HEK293T (cell line): ENCODE results near the gene PTPRZ1.

Source experiments
- CTCF ChIA-PET: fragments of 350-600 bp; formaldehyde crosslinking; extraction: SDS; loops from one replicate; lab custom pipeline; 2021; ENCODE audit warnings: antibody characterized with exemption, inconsistent platforms; lab: Yijun Ruan, JAX
- POLR2A ChIA-PET: fragments of 350-600 bp; formaldehyde crosslinking; extraction: SDS; loops from one replicate; lab custom pipeline; 2020; ENCODE audit warnings: antibody characterized with exemption, inconsistent platforms; lab: Yijun Ruan, JAX
- DNase-seq: peaks from one replicate; pipeline ENCODE4 v3.0.0; 2012; ENCODE audit warnings: mixed read lengths; ENCODE audit errors: extremely low spot score
- ARNT ChIP-seq: fragments of 450-650 bp; IDR thresholded peaks from 2 replicates; pipeline ENCODE4 v1.6.1; 2017; ENCODE audit warnings: mild to moderate bottlenecking
- BHLHE40 ChIP-seq: fragments of 450-650 bp; IDR thresholded peaks from 2 replicates; pipeline ENCODE4 v1.6.1; 2016; ENCODE audit warnings: mild to moderate bottlenecking, moderate library complexity, borderline replicate concordance
- CTBP1 ChIP-seq: fragments of 450-650 bp; IDR thresholded peaks from 2 replicates; pipeline ENCODE4 v1.6.1; 2016; ENCODE audit warnings: borderline replicate concordance
- ELF4 ChIP-seq: fragments of 450-650 bp; IDR thresholded peaks from 2 replicates; pipeline ENCODE4 v1.6.1; 2017; ENCODE audit warnings: antibody characterized with exemption
- FOXA1 ChIP-seq: fragments of 450-650 bp; IDR thresholded peaks from 2 replicates; pipeline ENCODE4 v1.6.1; 2016; ENCODE audit warnings: mild to moderate bottlenecking
- FOXK2 ChIP-seq: fragments of 450-650 bp; IDR thresholded peaks from 2 replicates; pipeline ENCODE4 v1.6.1; 2016; ENCODE audit warnings: mild to moderate bottlenecking
- FOXM1 ChIP-seq: fragments of 450-650 bp; IDR thresholded peaks from 2 replicates; pipeline ENCODE4 v1.6.1; 2017; ENCODE audit warnings: mild to moderate bottlenecking, borderline replicate concordance
- HDGF ChIP-seq: fragments of 450-650 bp; IDR thresholded peaks from 2 replicates; pipeline ENCODE4 v1.6.1; 2017; ENCODE audit warnings: antibody characterized with exemption, borderline replicate concordance
- L3MBTL2 ChIP-seq: fragments of 450-650 bp; conservative IDR thresholded peaks from 2 replicates; pipeline ENCODE4 v1.6.1; 2016; ENCODE audit warnings: mild to moderate bottlenecking
- LEF1 ChIP-seq: fragments of 450-650 bp; IDR thresholded peaks from 2 replicates; pipeline ENCODE4 v1.6.1; 2017; ENCODE audit warnings: mild to moderate bottlenecking, borderline replicate concordance
- NFRKB ChIP-seq: fragments of 450-650 bp; IDR thresholded peaks from 2 replicates; pipeline ENCODE4 v1.6.1; 2016; ENCODE audit warnings: mild to moderate bottlenecking, moderate library complexity
- SP1 ChIP-seq: fragments of 450-650 bp; IDR thresholded peaks from 2 replicates; pipeline ENCODE4 v1.6.1; 2017
- SUZ12 ChIP-seq: fragments of 450-650 bp; IDR thresholded peaks from 2 replicates; pipeline ENCODE4 v1.6.1; 2016; ENCODE audit warnings: mild to moderate bottlenecking
- TARDBP ChIP-seq: fragments of 450-650 bp; IDR thresholded peaks from 2 replicates; pipeline ENCODE4 v1.6.1; 2016
- ZNF384 ChIP-seq: fragments of 450-650 bp; IDR thresholded peaks from 2 replicates; pipeline ENCODE4 v1.6.1; 2016
- TF ChIP-seq, protein P1 (sequence below): fragments of 450-650 bp; IDR thresholded peaks from 2 replicates; pipeline ENCODE4 v1.6.1; 2016

The PTPRZ1 gene

GRCh38 chr7:121945480-121946236 lies 72.7 kb downstream of the PTPRZ1 start:
- ChIA-PET POLR2A (no interaction called here), CTCF (no interaction called here)
- TF ChIP-seq CTBP1 (no peak), FOXK2 (no peak), SP1 (no peak), ARNT (no peak), BHLHE40 (no peak), ELF4 (no peak), FOXA1 (no peak)
- TF ChIP-seq, protein P1, sequence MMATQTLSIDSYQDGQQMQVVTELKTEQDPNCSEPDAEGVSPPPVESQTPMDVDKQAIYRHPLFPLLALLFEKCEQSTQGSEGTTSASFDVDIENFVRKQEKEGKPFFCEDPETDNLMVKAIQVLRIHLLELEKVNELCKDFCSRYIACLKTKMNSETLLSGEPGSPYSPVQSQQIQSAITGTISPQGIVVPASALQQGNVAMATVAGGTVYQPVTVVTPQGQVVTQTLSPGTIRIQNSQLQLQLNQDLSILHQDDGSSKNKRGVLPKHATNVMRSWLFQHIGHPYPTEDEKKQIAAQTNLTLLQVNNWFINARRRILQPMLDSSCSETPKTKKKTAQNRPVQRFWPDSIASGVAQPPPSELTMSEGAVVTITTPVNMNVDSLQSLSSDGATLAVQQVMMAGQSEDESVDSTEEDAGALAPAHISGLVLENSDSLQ: no peak
- DNase-seq: no peak

DNA sequence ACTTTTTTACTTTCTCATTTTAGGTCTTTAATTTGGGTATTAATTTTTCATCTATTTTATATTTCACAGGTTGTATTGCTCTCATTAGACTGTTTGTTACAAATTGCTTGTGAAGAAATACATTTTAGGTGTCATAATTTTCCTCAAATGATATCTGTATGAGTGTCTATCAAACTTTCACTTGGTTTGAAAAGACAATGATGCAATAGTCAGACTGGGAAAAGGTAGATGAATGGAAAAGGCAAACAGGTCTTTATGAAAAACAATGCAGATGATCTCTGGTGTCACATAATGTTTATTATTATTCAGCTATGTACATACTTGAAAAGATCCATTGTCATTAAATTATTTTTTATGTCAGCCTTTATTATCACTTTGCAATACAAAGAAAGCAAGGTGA lies 80.2 kb downstream of the PTPRZ1 start:
- TF ChIP-seq ARNT: no peak
- TF ChIP-seq FOXM1: no peak
- no peak for TF ChIP-seq ZNF384
- TF ChIP-seq L3MBTL2: no peak
- no peak for TF ChIP-seq LEF1
- no peak for TF ChIP-seq NFRKB
- TF ChIP-seq SUZ12: no peak
- no peak for TF ChIP-seq SP1
- TF ChIP-seq, protein P1: no peak
- TF ChIP-seq HDGF: no peak
- no peak for TF ChIP-seq TARDBP
- TF ChIP-seq BHLHE40: no peak
- TF ChIP-seq FOXA1: no peak
- no peak for TF ChIP-seq ELF4
- TF ChIP-seq FOXK2: no peak
- ChIA-PET POLR2A (no interaction called here), CTCF (interaction anchor here (1.1 kb wide), 1 partner anchor 42 kb away, joined by 4 read pairs; no protein-coding TSS in a partner anchor)
- DNase-seq: no peak

DNA sequence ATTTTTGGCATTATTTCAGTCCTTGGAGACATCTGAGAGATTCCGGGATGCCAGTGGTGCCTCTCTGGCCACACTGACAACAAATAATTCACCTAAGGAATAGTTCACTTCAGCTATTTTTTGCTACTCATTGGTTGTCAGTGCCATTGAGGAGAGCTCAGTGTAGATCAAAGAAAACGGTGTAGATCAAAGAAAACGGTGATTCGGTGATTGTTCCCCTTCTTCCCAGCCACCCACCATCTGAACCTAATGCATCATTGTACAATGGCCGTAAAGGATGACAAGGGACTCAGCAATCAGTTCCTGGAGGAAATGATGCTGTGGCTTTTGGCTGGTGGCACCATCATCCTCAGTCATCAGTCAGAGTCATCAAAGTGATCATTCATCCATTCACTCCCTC lies 80.6 kb downstream of the PTPRZ1 start:
- TF ChIP-seq FOXM1: no peak
- no peak for TF ChIP-seq L3MBTL2
- TF ChIP-seq ZNF384: no peak
- CTCF ChIA-PET: interaction anchor here (1.1 kb wide), 1 partner anchor 41 kb away, joined by 4 read pairs; no protein-coding TSS in a partner anchor
- POLR2A ChIA-PET: no interaction called here
- no peak for DNase-seq

- DNase-seq: no peak
- POLR2A ChIA-PET: no interaction called here
- CTCF ChIA-PET: no interaction called here
- TF ChIP-seq NFRKB (no peak), ELF4 (no peak), L3MBTL2 (no peak), FOXM1 (no peak), TARDBP (no peak), HDGF (no peak), SP1 (no peak), ZNF384 (no peak)
Measured at GRCh38 chr7:121954803-121955202, 81.8 kb downstream of the PTPRZ1 start.

- TF ChIP-seq, protein P1: no peak
- no peak for TF ChIP-seq BHLHE40
- no peak for TF ChIP-seq SUZ12
- CTCF ChIA-PET: interaction anchor here (0.6 kb wide), 1 partner anchor 393 kb away, joined by 3 read pairs; no protein-coding TSS in a partner anchor
- no peak for DNase-seq
- POLR2A ChIA-PET: no interaction called here
Measured at GRCh38 chr7:121957626-121958025, 84.7 kb downstream of the PTPRZ1 start.

DNA sequence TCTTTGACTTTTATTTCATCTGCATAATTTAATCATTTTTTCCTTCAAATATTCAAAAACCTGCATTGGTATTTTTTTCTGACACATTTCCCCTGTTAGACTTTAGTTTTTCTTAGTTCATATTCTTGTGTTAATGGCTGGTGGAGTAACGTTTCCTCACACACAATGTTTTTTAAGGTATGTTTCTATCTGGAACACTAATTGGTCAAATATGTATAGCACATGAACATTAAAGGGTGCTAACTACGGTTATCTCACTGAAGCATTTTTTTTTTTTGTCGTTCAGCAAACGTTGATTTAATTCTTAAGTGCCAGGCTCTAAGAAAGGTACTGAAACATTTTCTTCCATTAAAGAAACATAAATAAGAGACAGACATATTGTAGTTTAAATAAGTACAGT lies 87.7 kb downstream of the PTPRZ1 start:
- POLR2A ChIA-PET: no interaction called here
- DNase-seq: no peak
- CTCF ChIA-PET: no interaction called here
- TF ChIP-seq L3MBTL2: no peak
- TF ChIP-seq HDGF: no peak
- TF ChIP-seq TARDBP: no peak
- TF ChIP-seq NFRKB: no peak
- TF ChIP-seq FOXK2: no peak
- TF ChIP-seq ARNT: no peak
- no peak for TF ChIP-seq ZNF384
- TF ChIP-seq FOXA1: no peak
- TF ChIP-seq SP1: no peak
- TF ChIP-seq BHLHE40: no peak
- TF ChIP-seq LEF1: no peak
- TF ChIP-seq FOXM1: no peak
- TF ChIP-seq, protein P1: no peak
- no peak for TF ChIP-seq CTBP1
- no peak for TF ChIP-seq SUZ12
- no peak for TF ChIP-seq ELF4
